H1 (cell line): ENCODE results near the gene POGK.

ENCODE experiments used
- BRCA1 ChIP-seq: IDR thresholded peaks from 2 replicates; pipeline ENCODE4 v1.6.1; 2012; ENCODE audit warnings: low read depth, low read length, improper control_type of control experiment
- CTCF ChIP-seq, 3 experiments: IDR thresholded peaks; 1 replicate in 2 of 3; 2 replicates in 1 of 3; pipeline versions ENCODE4 v1.5.1 to v1.6.1; 2011; ENCODE audit warnings: low read length in 3 of 3, mild to moderate bottlenecking in 3 of 3, inconsistent platforms in 2 of 3, low read depth in 1 of 3, moderate library complexity in 1 of 3; ENCODE audit not compliant: insufficient read depth in 1 of 3; ENCODE audit errors: control extremely low read depth in 1 of 3
- TCF12 ChIP-seq: IDR thresholded peaks from 2 replicates; pipeline ENCODE4 v1.6.1; 2011; ENCODE audit warnings: low read depth, mild to moderate bottlenecking, low read length
- TF ChIP-seq, protein P1 (sequence below): IDR thresholded peaks from 2 replicates; pipeline ENCODE4 v1.6.1; 2012; ENCODE audit warnings: low read length, inconsistent platforms

- TF ChIP-seq CTCF (IDR thresholded peaks at IDR 0.05; ENCODE audit: control extremely low read depth in 1 of 3, insufficient read depth in 1 of 3, low read depth in 1 of 3, low read length in 3 of 3) (no peak), TCF12 (no peak), BRCA1 (no peak)
- TF ChIP-seq, protein P1, sequence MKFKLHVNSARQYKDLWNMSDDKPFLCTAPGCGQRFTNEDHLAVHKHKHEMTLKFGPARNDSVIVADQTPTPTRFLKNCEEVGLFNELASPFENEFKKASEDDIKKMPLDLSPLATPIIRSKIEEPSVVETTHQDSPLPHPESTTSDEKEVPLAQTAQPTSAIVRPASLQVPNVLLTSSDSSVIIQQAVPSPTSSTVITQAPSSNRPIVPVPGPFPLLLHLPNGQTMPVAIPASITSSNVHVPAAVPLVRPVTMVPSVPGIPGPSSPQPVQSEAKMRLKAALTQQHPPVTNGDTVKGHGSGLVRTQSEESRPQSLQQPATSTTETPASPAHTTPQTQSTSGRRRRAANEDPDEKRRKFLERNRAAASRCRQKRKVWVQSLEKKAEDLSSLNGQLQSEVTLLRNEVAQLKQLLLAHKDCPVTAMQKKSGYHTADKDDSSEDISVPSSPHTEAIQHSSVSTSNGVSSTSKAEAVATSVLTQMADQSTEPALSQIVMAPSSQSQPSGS: no peak
Observed at GRCh38 chr1:166819974-166820373, 19.3 kb upstream of the POGK start.
